NCI-H345 (cell line): ENCODE data around the gene NATD1.

Experiments
- DNase-seq: peaks from one replicate; lab custom pipeline; 2025; lab: John Stamatoyannopoulos, UW

The NATD1 gene

GRCh38 chr17:21214777-21215541 lies 38.3 kb downstream of the NATD1 start:
- DNase-seq = no peak

- peak; percentile 91 for DNase-seq
Measured at GRCh38 chr17:21214015-21214776, 39.0 kb downstream of the NATD1 start, which contains the start of gene TMEM11. TMEM11 (minus strand) TSS chr17:21214161; CDS start chr17:21214152, 9 bp downstream.

GRCh38 chr17:21213638-21214014 lies 39.6 kb downstream of the NATD1 start:
- DNase-seq = no peak

- DNase-seq = no peak
Measured at GRCh38 chr17:21212826-21213637, 40.2 kb downstream of the NATD1 start.

GRCh38 chr17:21211825-21212479 lies 41.3 kb downstream of the NATD1 start:
- no peak for DNase-seq

- DNase-seq = no peak
Measured at GRCh38 chr17:21210411-21211076, 42.7 kb downstream of the NATD1 start.

GRCh38 chr17:21209511-21210175 lies 43.6 kb downstream of the NATD1 start:
- DNase-seq = peak; percentile 39

GRCh38 chr17:21208352-21208751 lies 44.9 kb downstream of the NATD1 start:
- no peak for DNase-seq

GRCh38 chr17:21204935-21205334 lies 48.3 kb downstream of the NATD1 start:
- no peak for DNase-seq

- no peak for DNase-seq
Measured at GRCh38 chr17:21202512-21202911, 50.7 kb downstream of the NATD1 start.

- no peak for DNase-seq
Measured at GRCh38 chr17:21201874-21202273, 51.3 kb downstream of the NATD1 start.

- no peak for DNase-seq
Measured at GRCh38 chr17:21201298-21201595, 52.0 kb downstream of the NATD1 start.

GRCh38 chr17:21200590-21201297 lies 52.5 kb downstream of the NATD1 start:
- no peak for DNase-seq

GRCh38 chr17:21199856-21200255 lies 53.4 kb downstream of the NATD1 start:
- no peak for DNase-seq

- DNase-seq = no peak
Measured at GRCh38 chr17:21199311-21199710, 53.9 kb downstream of the NATD1 start.

- no peak for DNase-seq
Measured at GRCh38 chr17:21198411-21198810, 54.8 kb downstream of the NATD1 start.

GRCh38 chr17:21196126-21196525 lies 57.1 kb downstream of the NATD1 start:
- no peak for DNase-seq

GRCh38 chr17:21194703-21195102 lies 58.5 kb downstream of the NATD1 start:
- peak; percentile 26 for DNase-seq

- peak; percentile 6 for DNase-seq
Measured at GRCh38 chr17:21194226-21194625, 59.0 kb downstream of the NATD1 start.

- DNase-seq = peak; percentile 57
Measured at GRCh38 chr17:21193031-21193430, 60.2 kb downstream of the NATD1 start.
